HG02798 (cell line): ENCODE measurements around the gene PAGE2B.
"Not testable (repeated sequence)": the region's sequence is repeated elsewhere in the genome, so short reads cannot be mapped to it uniquely, and the experiment has no call there.

Source experiments
- ATAC-seq: cut with Tn5 transposase; IDR thresholded peaks from one replicate; pipeline ENCODE4 v1.9.1; 2021; ENCODE audit warnings: mild to moderate bottlenecking; ENCODE audit not compliant: unreplicated experiment, poor library complexity

The PAGE2B gene

GRCh38 chrX:55074851-55075467 lies at the start of gene PAGE2B:
PAGE2B (plus strand) TSS chrX:55075030; CDS start chrX:55076042, 1,012 bp downstream.
- no peak for ATAC-seq

- ATAC-seq, result no peak
Measured at GRCh38 chrX:55026143-55026542, 48.7 kb upstream of the PAGE2B start.

- ATAC-seq, result no peak
Measured at GRCh38 chrX:55026840-55027239, 48.0 kb upstream of the PAGE2B start.

- no peak for ATAC-seq
Measured at GRCh38 chrX:55028040-55028439, 46.8 kb upstream of the PAGE2B start.

- no peak for ATAC-seq
Measured at GRCh38 chrX:55028611-55029010, 46.2 kb upstream of the PAGE2B start.

GRCh38 chrX:55029291-55029690 lies 45.5 kb upstream of the PAGE2B start:
- ATAC-seq, result no peak

GRCh38 chrX:55030271-55031205 lies 44.3 kb upstream of the PAGE2B start, which contains the start of gene ALAS2:
ALAS2 (minus strand) TSS chrX:55030977; CDS start chrX:55026000, 4,977 bp downstream.
- no peak for ATAC-seq

- no peak for ATAC-seq
Measured at GRCh38 chrX:55033429-55033828, 41.4 kb upstream of the PAGE2B start.

- no peak for ATAC-seq
Measured at GRCh38 chrX:55039471-55039870, 35.4 kb upstream of the PAGE2B start.

- ATAC-seq, result no peak
Measured at GRCh38 chrX:55041514-55041913, 33.3 kb upstream of the PAGE2B start.

GRCh38 chrX:55050599-55050998 lies 24.2 kb upstream of the PAGE2B start:
- not testable (repeated sequence) for ATAC-seq

GRCh38 chrX:55056820-55057674 lies 17.8 kb upstream of the PAGE2B start:
- ATAC-seq, result no peak

GRCh38 chrX:55057675-55058249 lies 17.1 kb upstream of the PAGE2B start:
- ATAC-seq, result peak; percentile 40

- not testable (repeated sequence) for ATAC-seq
Measured at GRCh38 chrX:55067180-55067579, 7.7 kb upstream of the PAGE2B start.

GRCh38 chrX:55072286-55072685 lies 2.5 kb upstream of the PAGE2B start:
- no peak for ATAC-seq

GRCh38 chrX:55088795-55089489 lies 14.1 kb downstream of the PAGE2B start, which contains the start of gene PAGE2:
PAGE2 (plus strand) TSS chrX:55089018; CDS start chrX:55090021, 1,003 bp downstream.
- no peak for ATAC-seq

GRCh38 chrX:55098691-55099090 lies 23.9 kb downstream of the PAGE2B start:
- ATAC-seq, result no peak

GRCh38 chrX:55099162-55099561 lies 24.3 kb downstream of the PAGE2B start:
- no peak for ATAC-seq

- ATAC-seq, result no peak
Measured at GRCh38 chrX:55102754-55103153, 27.9 kb downstream of the PAGE2B start.
